Hepatocyte (in vitro differentiated cells): ENCODE data around the gene XRCC5.
"Not testable (repeated sequence)": the region's sequence is repeated elsewhere in the genome, so short reads cannot be mapped to it uniquely, and the experiment has no call there.

ENCODE experiments used
- CTCF ChIP-seq: fragments of 200-600 bp; sonication (generic); IDR thresholded peaks from 2 replicates; pipeline ENCODE4 v1.5.1; 2016; ENCODE audit warnings: antibody characterized with exemption, mild to moderate bottlenecking; ENCODE audit not compliant: poor library complexity
- EZH2 ChIP-seq: fragments of 200-600 bp; sonication (generic); IDR thresholded peaks from 2 replicates; pipeline ENCODE4 v1.6.1; 2016; ENCODE audit warnings: antibody characterized with exemption, mild to moderate bottlenecking, borderline replicate concordance
- EZH2phosphoT487 ChIP-seq: fragments of 200-600 bp; sonication (generic); IDR thresholded peaks from one replicate; pipeline ENCODE4 v1.6.1; 2018; ENCODE audit warnings: antibody characterized with exemption, mild to moderate bottlenecking, low read depth, moderate library complexity; ENCODE audit not compliant: unreplicated experiment, severe bottlenecking

DNA sequence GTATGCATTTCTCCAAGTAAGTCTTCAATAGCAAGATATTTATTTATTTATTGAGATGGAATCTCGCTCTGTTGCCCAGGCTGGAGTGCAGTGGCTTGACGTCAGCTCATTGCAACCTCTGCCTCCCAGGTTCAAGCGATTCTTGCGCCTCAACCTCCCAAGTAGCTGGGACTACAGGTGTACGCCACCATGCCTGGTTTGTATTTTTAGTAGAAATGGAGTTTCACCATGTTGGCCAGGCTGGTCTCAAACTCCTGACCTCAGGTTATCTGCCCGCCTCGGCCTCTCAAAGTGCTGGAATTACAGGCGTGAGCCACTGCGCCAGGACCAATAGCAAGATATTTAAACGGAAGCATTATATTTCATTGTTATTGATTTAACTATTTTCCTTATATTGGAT, 29.1 kb upstream of the XRCC5 start:
- TF ChIP-seq CTCF, EZH2phosphoT487, EZH2: not testable (repeated sequence)
